Activated naive CD8-positive, alpha-beta T cell (primary cell): ENCODE data around the gene STK11.
A peak's percentile ranks its signal among the peaks of the same experiment; 100 is the strongest.

Experiments used
- H3K27ac Mint-ChIP-seq: one replicate; pipeline ENCODE4 v1.8.0; 2021; ENCODE audit warnings: mixed read lengths
- H3K27me3 Mint-ChIP-seq: one replicate; pipeline ENCODE4 v1.8.0; 2021; ENCODE audit warnings: mixed read lengths
- H3K36me3 Mint-ChIP-seq: one replicate; pipeline ENCODE4 v1.8.0; 2021; ENCODE audit warnings: mixed read lengths
- H3K4me1 Mint-ChIP-seq: one replicate; pipeline ENCODE4 v1.8.0; 2021; ENCODE audit warnings: low read depth, mixed read lengths
- H3K4me3 Mint-ChIP-seq: one replicate; pipeline ENCODE4 v1.8.0; 2021; ENCODE audit warnings: mild to moderate bottlenecking, mixed read lengths
- H3K9me3 Mint-ChIP-seq: one replicate; pipeline ENCODE4 v1.8.0; 2021; ENCODE audit warnings: low read depth, mixed read lengths

Gene STK11, protein sequence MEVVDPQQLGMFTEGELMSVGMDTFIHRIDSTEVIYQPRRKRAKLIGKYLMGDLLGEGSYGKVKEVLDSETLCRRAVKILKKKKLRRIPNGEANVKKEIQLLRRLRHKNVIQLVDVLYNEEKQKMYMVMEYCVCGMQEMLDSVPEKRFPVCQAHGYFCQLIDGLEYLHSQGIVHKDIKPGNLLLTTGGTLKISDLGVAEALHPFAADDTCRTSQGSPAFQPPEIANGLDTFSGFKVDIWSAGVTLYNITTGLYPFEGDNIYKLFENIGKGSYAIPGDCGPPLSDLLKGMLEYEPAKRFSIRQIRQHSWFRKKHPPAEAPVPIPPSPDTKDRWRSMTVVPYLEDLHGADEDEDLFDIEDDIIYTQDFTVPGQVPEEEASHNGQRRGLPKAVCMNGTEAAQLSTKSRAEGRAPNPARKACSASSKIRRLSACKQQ

DNA sequence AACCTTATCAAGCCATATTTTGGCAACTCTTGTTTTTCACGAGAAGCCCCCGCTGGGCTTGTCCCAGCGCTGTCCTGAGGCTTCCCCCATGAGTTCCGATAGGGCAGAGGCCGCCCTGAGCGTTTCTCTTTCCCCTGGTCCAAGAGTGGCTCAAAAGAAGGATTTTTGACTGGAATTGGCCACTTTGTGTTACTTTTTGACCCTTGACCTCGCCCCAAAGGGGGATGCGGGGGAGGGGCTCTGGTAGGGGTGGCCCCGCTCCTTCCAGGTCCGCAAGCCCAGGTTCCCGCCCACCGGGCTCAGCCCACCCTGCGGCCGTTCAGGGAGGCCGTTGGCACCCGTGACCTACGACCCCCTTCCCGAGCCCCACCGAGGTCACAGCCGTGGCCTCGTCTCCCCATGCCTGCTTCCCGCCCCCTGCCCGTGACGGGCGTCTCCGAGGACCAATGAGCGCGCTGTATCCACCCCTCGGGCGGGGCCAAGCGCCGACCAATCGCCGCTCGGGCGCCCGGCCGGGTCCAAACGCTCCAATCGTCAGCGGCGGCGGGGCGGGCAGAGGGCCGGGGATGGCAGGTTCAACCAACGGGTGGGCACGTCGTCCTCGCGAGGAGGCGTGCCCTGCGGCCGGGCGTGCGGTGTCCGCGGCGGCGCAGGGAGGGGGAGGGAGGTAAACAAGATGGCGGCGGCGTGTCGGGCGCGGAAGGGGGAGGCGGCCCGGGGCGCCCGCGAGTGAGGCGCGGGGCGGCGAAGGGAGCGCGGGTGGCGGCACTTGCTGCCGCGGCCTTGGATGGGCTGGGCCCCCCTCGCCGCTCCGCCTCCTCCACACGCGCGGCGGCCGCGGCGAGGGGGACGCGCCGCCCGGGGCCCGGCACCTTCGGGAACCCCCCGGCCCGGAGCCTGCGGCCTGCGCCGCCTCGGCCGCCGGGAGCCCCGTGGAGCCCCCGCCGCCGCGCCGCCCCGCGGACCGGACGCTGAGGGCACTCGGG is at the start of gene STK11:
Gene STK11, plus strand, starts transcription at position 665 of the 986 bp plus-strand sequence. CDS start 1,136 bp downstream, outside the sequence.
- H3K27me3 Mint-ChIP-seq: no peaks in the 10 kb centered on the region
- peaks cover 28% of the 10 kb centered on the region for H3K4me1 Mint-ChIP-seq
- no peaks in the 10 kb centered on the region for H3K9me3 Mint-ChIP-seq
- peak within 1 kb of the TSS; percentile 87 for H3K27ac Mint-ChIP-seq
- peak within 1 kb of the TSS; percentile 93 for H3K4me3 Mint-ChIP-seq
- H3K36me3 Mint-ChIP-seq: no peaks in the 10 kb centered on the region

DNA sequence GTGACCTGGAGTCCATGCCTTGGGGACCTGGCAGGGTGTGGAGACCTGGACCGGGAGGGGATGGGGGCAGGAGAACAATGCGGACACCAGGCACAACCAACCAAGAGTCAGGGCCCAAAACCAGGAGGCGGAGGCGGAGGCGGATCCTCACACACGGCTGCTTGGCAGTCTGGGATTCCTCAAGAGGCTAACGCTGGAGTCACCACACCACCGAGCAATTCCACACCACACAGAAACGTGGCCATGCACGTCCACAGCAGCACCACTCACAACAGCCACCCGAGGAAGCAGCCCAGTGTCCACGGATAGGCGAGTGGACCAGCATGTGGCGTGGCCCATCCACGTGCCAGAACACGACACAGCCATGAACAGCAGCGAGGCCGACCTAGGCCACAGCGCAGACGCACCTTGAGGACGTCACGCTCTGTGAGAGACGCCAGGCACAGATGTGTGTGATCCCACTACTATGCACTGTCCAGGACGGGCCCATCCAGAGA is 49.2 kb upstream of the STK11 start:
- Mint-ChIP-seq H3K4me1 (peaks cover 1% of the 10 kb centered on the region), H3K27me3 (no peaks in the 10 kb centered on the region), H3K4me3 (no peak overlapping the region), H3K9me3 (no peaks in the 10 kb centered on the region), H3K27ac (no peak overlapping the region), H3K36me3 (no peaks in the 10 kb centered on the region)

DNA sequence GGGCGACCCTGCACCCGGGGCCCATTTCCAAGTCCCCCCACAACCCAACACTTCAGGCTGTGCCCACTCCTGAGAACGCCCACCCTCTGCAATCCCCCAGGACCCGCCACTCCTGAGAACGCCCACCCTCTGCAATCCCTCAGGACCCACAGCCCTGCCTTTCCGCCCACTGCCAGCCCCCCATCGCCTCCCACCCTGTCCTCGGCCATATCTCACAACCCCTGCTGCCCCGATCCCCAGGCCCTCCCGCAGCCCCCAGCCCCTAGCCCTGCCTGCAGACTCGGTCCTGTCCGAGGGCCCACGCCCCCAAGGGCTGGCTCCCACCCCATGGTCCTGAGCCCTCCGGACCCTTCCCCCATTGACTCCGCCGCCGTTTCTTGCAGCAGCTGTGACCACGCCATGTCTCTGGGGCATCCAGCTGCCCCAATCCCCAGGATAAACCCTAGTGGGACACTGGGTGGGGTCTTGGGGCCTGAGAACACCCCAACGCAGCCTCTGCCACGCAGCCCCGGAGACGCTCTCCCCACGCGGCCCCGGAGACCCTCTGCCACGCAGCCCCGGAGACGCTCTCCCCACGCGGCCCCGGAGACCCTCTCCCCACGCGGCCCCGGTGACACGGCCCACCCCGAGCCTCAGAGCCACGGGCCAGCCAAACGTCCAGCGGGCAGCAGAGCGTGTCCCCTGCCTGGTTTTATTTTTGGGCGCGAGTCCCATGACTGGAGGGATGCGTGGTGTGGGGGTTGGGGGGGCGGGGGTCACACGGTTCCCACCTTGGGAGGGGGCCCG is 48.6 kb upstream of the STK11 start:
- Mint-ChIP-seq H3K27me3 (no peaks in the 10 kb centered on the region), H3K36me3 (no peaks in the 10 kb centered on the region), H3K4me3 (no peak overlapping the region), H3K4me1 (peaks cover 1% of the 10 kb centered on the region), H3K9me3 (no peaks in the 10 kb centered on the region), H3K27ac (no peak overlapping the region)

DNA sequence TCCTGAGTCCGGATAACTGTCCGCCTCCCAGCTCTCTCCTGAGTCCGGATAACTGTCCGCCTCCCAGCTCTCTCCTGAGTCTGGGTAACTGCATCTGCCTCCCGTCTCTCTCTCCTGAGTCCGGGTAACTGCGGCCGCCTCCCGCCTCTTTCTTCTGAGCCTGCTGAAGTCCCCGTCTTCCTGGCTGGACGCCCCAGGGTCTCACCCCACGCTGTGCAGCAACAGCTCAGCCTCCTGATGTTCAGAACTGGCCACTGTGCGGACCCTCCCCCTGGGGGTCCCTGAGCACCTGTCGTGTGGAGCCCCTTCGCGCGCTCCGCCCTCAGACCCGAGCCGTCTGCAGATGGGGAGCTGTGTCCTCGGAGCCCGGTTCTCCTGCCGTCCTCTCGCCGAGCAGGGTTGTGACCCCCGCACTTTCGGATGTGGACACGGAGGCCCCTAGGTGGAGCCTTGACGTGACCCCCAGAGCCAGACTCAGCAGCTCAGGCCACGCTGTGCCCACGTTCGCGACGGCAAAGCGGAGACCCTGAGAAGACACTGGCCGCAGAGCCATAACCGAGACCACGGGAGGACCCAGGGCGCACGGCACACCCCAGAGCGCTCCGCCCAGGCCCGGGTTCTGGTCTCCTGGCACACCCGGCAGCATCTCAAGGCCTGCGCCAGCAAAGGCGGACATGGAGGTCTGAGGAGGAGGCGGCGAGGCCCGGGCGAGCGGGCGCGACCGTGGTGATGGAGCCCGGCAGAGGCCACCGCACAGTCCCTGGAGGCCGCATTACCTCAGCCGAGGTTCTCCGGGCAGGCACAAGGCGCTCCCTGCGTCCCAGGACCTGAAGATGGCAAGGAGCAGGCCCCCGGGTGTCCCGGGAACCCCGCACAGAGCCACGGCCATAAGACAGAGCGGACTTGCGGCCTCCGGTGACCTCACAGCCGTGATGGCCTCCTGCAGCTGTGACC is 47.4 kb upstream of the STK11 start:
- H3K27me3 Mint-ChIP-seq: no peaks in the 10 kb centered on the region
- H3K4me3 Mint-ChIP-seq: no peak overlapping the region
- no peak overlapping the region for H3K27ac Mint-ChIP-seq
- no peaks in the 10 kb centered on the region for H3K9me3 Mint-ChIP-seq
- peaks cover 6% of the 10 kb centered on the region for H3K4me1 Mint-ChIP-seq
- no peaks in the 10 kb centered on the region for H3K36me3 Mint-ChIP-seq

DNA sequence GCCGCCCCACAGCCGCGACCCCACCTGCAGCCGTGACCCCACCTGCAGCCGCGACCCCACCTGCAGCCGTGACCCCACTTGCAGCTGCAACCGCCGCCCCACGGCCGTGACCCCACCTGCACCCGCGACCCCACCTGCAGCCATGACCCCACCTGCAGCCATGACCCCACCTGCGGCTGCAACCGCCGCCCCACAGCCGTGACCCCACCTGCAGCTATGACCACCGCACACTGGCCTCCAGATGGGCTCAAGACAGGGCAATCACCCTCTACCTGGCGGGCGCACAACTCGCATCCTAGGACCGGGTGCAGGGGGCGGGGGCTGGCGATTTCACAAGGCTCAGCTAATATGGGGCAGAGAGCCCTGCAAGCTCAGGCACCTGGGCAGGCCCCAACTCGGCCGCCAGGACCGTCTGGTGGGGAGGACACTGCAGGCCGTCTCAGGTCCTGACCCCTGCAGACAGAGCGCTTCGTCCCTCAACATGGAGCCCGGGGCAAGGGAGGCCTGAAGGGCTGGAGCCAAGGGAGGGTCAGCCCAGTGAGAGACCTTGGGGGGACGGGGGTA is 46.6 kb upstream of the STK11 start:
- H3K4me1 Mint-ChIP-seq: peaks cover 6% of the 10 kb centered on the region
- H3K27ac Mint-ChIP-seq: no peak overlapping the region
- no peaks in the 10 kb centered on the region for H3K27me3 Mint-ChIP-seq
- H3K36me3 Mint-ChIP-seq: no peaks in the 10 kb centered on the region
- H3K9me3 Mint-ChIP-seq: no peaks in the 10 kb centered on the region
- no peak overlapping the region for H3K4me3 Mint-ChIP-seq

DNA sequence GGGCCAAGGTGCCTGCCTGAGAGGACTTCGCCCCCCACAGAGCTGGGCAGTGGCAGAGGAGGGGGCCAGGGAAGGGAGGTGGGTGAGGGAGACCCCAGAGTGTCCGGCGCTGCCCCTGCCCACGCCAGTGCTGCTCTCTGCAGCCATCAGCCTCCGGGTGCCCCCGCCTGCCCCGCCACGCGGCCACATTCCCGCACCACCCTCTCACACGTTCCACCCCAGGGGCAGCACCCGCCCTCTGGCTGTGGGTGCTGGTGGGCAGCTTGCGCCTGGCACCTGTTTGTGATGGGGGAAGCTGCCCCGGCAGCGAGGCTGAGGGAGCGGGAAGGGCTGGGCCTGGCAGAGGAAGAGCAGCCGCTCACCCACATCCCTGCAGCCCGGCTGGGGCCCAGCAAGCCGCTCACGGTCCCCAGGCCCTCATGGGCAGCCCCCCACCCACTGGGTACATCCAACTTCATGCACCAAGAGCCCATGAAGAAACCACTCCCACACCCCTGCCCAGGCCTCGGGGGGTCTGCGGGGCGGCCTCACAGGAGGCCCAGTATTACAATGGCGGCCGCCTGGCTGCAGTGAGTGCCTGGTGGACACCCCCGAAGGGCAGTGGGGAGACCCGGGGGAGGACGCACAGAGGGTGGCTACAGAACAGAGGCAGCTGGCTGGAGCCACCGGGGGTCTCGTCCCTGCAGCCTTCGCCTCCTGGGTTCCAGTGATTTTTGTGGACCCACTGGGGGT is 45.5 kb upstream of the STK11 start:
- Mint-ChIP-seq H3K27me3 (no peaks in the 10 kb centered on the region), H3K27ac (no peak overlapping the region), H3K36me3 (no peaks in the 10 kb centered on the region), H3K4me3 (no peak overlapping the region), H3K9me3 (no peaks in the 10 kb centered on the region), H3K4me1 (peaks cover 6% of the 10 kb centered on the region)

DNA sequence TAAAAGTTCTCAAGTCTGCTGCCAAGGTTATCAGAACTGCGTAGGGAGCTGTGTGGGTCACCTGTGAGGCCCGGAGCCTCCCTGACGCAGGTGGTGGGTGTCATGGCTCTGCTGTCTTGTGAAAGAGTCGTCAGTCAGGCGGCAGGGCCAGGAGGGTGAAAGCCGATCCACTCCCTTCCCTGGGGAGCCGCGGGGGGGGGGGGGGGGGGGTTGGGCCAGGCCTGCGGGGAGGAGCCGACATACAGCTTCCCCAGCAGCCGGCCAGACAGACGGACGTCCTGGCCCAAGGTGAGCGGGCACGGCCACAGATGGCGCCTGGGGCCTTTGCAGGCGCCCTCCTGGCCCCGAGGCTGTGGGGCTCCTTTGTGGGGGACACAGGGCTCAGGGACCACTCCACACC is 43.9 kb upstream of the STK11 start:
- H3K27ac Mint-ChIP-seq: no peak overlapping the region
- H3K27me3 Mint-ChIP-seq: no peaks in the 10 kb centered on the region
- H3K4me1 Mint-ChIP-seq: peaks cover 6% of the 10 kb centered on the region
- no peak overlapping the region for H3K4me3 Mint-ChIP-seq
- H3K9me3 Mint-ChIP-seq: no peaks in the 10 kb centered on the region
- no peaks in the 10 kb centered on the region for H3K36me3 Mint-ChIP-seq

DNA sequence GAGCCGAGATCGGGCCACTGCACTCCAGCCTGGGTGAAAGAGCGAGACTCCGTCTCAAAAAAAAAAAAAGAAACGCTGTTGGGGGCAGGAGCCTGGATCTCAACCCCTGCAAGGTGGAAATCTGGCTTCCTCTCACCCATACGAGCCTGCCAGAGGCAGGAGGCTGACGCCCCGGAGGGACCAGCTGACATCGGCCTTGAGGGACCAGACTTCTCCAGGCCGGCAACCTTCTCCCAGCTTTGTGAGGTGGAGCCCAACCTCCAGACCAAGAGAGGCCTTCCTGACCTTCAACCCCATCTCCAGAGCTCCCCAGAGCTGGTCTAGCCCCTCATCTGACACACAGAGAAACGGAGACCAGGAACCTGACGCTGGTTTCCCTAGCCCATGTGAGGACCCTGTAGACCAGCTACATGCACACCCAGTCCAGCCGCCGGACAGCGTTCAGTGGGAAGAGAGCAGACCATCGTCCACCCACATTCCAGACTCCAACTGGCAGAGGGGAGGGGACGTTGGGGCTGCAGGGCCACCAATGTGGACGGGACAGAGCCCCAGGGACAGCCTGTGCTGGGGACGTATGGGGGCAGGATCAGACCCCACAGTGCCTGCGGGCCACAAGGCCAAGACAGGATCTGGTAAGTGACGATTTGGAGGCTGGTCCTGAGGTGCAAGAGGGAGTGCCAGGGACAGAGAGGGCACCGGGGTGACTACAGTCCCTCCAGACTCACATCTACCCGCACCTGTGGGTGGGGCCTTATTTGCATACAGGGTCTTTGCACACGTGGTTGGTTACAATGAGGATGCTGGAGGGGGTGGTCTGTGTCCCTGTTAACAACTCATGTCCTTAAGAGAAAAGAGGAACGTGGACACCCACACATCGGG is 42.9 kb upstream of the STK11 start:
- Mint-ChIP-seq H3K4me3 (no peak overlapping the region), H3K9me3 (no peaks in the 10 kb centered on the region), H3K36me3 (no peaks in the 10 kb centered on the region), H3K27ac (no peak overlapping the region), H3K27me3 (no peaks in the 10 kb centered on the region), H3K4me1 (peaks cover 7% of the 10 kb centered on the region)

DNA sequence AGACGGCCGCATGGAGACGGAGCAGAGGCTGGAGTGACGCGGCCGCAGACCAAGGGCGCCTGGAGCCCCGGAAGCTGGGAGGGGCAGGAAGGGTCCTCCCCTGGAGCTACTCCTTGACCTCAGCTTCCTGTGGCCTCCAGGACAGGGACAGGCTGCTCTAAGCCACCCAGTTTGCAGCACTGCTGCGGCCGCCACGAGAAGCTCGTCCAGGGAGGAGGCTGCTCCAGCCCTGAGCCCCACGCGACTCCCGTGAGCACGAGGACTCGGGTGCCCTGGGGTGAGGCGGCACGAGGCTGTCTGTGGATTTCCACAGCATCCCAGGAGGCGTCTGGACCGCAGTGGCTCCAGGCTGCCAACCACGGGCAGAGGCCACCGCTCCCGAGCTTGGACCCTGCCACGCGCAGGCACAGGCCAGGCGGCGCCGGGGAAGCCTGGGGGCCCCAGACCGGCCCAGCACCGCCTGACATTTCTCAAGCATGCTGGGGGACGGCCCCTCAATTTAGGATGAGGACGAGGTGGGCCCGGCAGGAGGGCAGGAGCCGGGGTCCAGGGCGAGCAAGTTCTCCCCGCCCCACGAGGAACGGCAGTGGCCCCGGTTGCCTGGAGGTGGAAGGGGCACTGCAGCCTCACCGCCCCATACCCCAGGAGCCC is 42.2 kb upstream of the STK11 start:
- Mint-ChIP-seq H3K27ac (no peak overlapping the region), H3K4me3 (no peak overlapping the region), H3K4me1 (peaks cover 7% of the 10 kb centered on the region), H3K36me3 (no peaks in the 10 kb centered on the region), H3K9me3 (no peaks in the 10 kb centered on the region), H3K27me3 (no peaks in the 10 kb centered on the region)

DNA sequence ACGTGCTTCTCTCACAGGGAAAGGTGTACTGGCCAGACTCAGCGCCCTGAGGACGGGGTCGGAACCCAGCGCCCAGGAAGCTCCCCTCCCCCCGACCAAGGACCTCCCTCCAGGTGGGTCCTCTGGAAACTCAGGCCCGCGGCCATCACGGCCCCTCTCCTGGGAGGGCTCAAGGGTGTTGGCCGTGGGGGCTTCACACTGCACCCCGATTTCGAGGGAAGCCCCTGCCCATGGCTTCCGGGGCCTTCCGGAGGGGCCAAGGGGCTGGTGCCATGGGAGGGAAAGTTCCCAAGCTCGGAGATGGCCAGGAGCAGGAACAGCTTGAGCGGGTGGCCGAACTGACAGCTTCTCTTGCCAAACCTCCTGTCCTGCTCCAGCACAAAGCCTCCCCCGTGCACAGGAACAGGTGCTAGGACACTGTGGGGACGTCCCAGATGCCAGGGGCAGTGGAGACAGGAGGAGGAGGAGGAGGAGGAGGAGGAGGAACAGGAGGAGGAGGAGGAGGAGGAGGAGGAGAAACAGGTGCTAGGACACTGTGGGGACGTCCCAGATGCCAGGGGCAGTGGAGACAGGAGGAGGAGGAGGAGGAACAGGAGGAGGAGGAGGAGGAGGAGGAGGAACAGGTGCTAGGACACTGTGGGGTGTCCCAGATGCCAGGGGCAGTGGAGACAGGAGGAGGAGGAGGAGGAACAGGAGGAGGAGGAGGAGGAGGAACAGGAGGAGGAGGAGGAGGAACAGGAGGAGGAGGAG is 41.5 kb upstream of the STK11 start:
- H3K9me3 Mint-ChIP-seq: no peaks in the 10 kb centered on the region
- no peak overlapping the region for H3K4me3 Mint-ChIP-seq
- no peak overlapping the region for H3K27ac Mint-ChIP-seq
- H3K27me3 Mint-ChIP-seq: no peaks in the 10 kb centered on the region
- no peaks in the 10 kb centered on the region for H3K36me3 Mint-ChIP-seq
- H3K4me1 Mint-ChIP-seq: peaks cover 9% of the 10 kb centered on the region

DNA sequence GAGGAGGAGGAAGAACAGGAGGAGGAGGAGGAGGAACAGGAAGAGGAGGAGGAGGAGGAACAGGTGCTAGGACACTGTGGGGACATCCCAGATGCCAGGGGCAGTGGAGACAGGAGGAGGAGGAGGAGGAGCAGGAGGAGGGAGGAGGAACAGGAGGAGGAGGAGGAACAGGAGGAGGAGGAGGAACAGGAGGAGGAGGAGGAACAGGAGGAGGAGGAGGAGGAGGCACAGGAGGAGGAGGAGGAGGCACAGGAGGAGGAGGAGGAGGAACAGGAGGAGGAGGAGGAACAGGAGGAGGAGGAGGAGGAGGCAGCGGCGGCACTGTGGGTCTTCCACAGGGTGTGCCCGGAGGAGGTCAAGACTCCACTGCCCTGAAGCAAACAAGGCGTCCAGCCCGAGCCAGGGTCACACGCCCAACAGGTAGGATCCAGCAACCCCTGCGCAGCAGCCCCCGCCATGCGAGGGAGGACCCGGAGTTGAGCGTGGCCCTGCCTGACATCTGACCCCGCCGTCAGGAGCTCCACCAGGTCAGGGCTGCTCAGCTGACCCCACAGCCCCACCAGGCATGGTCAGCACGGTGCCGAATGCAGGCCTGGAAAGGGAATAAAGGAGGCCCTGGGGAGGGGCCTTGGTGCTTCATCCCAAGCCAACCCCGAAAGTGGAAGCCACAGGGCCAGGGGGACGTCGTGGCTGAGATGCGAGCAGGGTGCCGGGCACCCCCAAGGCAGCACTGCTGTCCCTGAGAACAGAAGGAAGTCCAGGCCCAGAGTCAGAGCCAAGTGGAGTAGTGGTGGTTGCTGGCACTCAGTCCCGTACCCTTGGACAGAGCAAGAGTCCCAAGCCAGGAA is 40.7 kb upstream of the STK11 start:
- Mint-ChIP-seq H3K36me3 (no peaks in the 10 kb centered on the region), H3K27ac (no peak overlapping the region), H3K4me3 (no peak overlapping the region), H3K9me3 (no peaks in the 10 kb centered on the region), H3K4me1 (peaks cover 12% of the 10 kb centered on the region), H3K27me3 (no peaks in the 10 kb centered on the region)
